Medulla oblongata (tissue), 1 donor: ENCODE measurements around the gene GOLGA8N.

Source experiments
- DNase-seq: peaks from one replicate; pipeline ENCODE4 v3.0.0-alpha.2; 2015; ENCODE audit errors: extremely low spot score

The GOLGA8N gene

GRCh38 chr15:32651229-32651837 is 58.1 kb downstream of the GOLGA8N start:
- DNase-seq = peak; percentile 66

- DNase-seq = no peak
These were observed 58.9 kb downstream of the GOLGA8N start for GRCh38 chr15:32652178-32652577.

GRCh38 chr15:32656091-32656490 is 62.8 kb downstream of the GOLGA8N start:
- no peak for DNase-seq

GRCh38 chr15:32656496-32656895 is 63.2 kb downstream of the GOLGA8N start:
- DNase-seq = no peak
